GM12878 (cell line): ENCODE measurements around the gene NEB. TPM values are rescaled to one million over a fixed set of nuclear protein-coding genes. Genes with fewer than 3 reads are reported as not detected.
A peak's percentile ranks its signal among the peaks of the same experiment; 100 is the strongest.

ENCODE experiments used
- ATAC-seq: fragments of 200-7000 bp; cut with Tn5 transposase; 3 replicates; pipeline ENCODE4 v1.9.1; 2020; ENCODE audit warnings: mild to moderate bottlenecking, moderate library complexity
- BruUV-seq: library from RNA; stranded (reverse); fragments of 400-500 nt; replicated peaks from 2 replicates; lab custom pipeline; 2021; lab: Mats Ljungman, UMichigan
- CTCF ChIA-PET: fragments of 300-600 bp; sonication (Branson Sonifier 250); formaldehyde crosslinking; extraction: SDS; loops from one replicate; lab custom pipeline; 2021; ENCODE audit warnings: inconsistent platforms; lab: Yijun Ruan, JAX
- POLR2A ChIA-PET: fragments of 350-600 bp; formaldehyde crosslinking; extraction: SDS; loops from one replicate; lab custom pipeline; 2021; ENCODE audit warnings: inconsistent platforms; lab: Charles Lee
- RAD21 ChIA-PET: fragments of 300-600 bp; sonication (Branson Sonifier 250); formaldehyde crosslinking; loops from one replicate; lab custom pipeline; 2023; ENCODE audit warnings: antibody characterized with exemption; ENCODE audit not compliant: unreplicated experiment; lab: Charles Lee
- SMC1A ChIA-PET: fragments of 300-600 bp; sonication (Branson Sonifier 250); formaldehyde crosslinking; loops from one replicate; lab custom pipeline; 2023; ENCODE audit not compliant: unreplicated experiment, uncharacterized antibody; lab: Charles Lee
- DNase-seq: peaks from one replicate; pipeline ENCODE4 v3.0.0-alpha.2; 2011; ENCODE audit warnings: low read depth, low spot score
- FAIRE-seq: peaks from 3 replicates; lab custom pipeline; 2011; peaks lifted over from hg19 to GRCh38; lab: Jason Lieb, UNC
- H2AFZ ChIP-seq: 2 replicates; pipeline ENCODE4 v1.6.0; 2011; ENCODE audit warnings: low read depth, low read length, control low read depth; ENCODE audit not compliant: control insufficient read depth
- H3K27ac ChIP-seq: 2 replicates; pipeline ENCODE4 v1.5.1; 2011; ENCODE audit warnings: control low read depth; ENCODE audit not compliant: control insufficient read depth, insufficient read depth
- H3K27me3 ChIP-seq, 2 experiments: replicated peaks in 1 of 2; 2 replicates each; pipeline versions ENCODE4 v1.6.0 to v1.6.1; 2011; ENCODE audit warnings: low read length in 1 of 2; ENCODE audit not compliant: control insufficient read depth in 2 of 2, insufficient read depth in 2 of 2
- H3K36me3 ChIP-seq, 2 experiments: 2 replicates each; pipeline ENCODE4 v1.5.1; 2011; ENCODE audit warnings: low read length in 1 of 2; ENCODE audit not compliant: control insufficient read depth in 2 of 2, insufficient read depth in 2 of 2
- H3K4me1 ChIP-seq: 2 replicates; pipeline ENCODE4 v1.6.1; 2011; ENCODE audit warnings: mild to moderate bottlenecking, low read length, moderate library complexity, mixed read lengths; ENCODE audit not compliant: control insufficient read depth, insufficient read depth
- H3K4me2 ChIP-seq: 2 replicates; pipeline ENCODE4 v1.6.0; 2011; ENCODE audit warnings: control low read depth; ENCODE audit not compliant: control insufficient read depth, insufficient read depth
- H3K4me3 ChIP-seq: fragments of 200-600 bp; sonication (generic); 2 replicates; pipeline ENCODE4 v1.5.1; 2016
- H3K79me2 ChIP-seq: 2 replicates; pipeline ENCODE4 v1.6.0; 2011; ENCODE audit warnings: low read length; ENCODE audit not compliant: control insufficient read depth, insufficient read depth
- H3K9ac ChIP-seq: 2 replicates; pipeline ENCODE4 v1.8.0; 2011; ENCODE audit warnings: low read length, control low read depth, mixed read lengths; ENCODE audit not compliant: control insufficient read depth, insufficient read depth
- H3K9me3 ChIP-seq: replicated peaks from 3 replicates; pipeline ENCODE4 v1.5.1; 2011; ENCODE audit warnings: mild to moderate bottlenecking, low read length; ENCODE audit not compliant: control insufficient read depth, insufficient read depth
- H4K20me1 ChIP-seq: 2 replicates; pipeline ENCODE4 v1.6.0; 2011; ENCODE audit not compliant: control insufficient read depth, insufficient read depth
- FOXK2 ChIP-seq: fragments of 450-650 bp; IDR thresholded peaks from 2 replicates; pipeline ENCODE4 v1.6.1; 2017; ENCODE audit warnings: mild to moderate bottlenecking, moderate library complexity
- JUNB ChIP-seq: IDR thresholded peaks from 2 replicates; pipeline ENCODE4 v1.6.1; 2016; ENCODE audit warnings: antibody characterized with exemption, mild to moderate bottlenecking
- NBN ChIP-seq: fragments of 450-650 bp; IDR thresholded peaks from 2 replicates; pipeline ENCODE4 v1.6.1; 2016
- SMARCA5 ChIP-seq: fragments of 450-650 bp; IDR thresholded peaks from 2 replicates; pipeline ENCODE4 v1.6.1; 2017; ENCODE audit warnings: mild to moderate bottlenecking
- WGBS: methylation state at CpG from one replicate; pipeline ENCODE4 v1.1.6; 2016; ENCODE audit warnings: low lambda C conversion rate; ENCODE audit not compliant: insufficient replicate concordance, insufficient coverage; ENCODE audit errors: missing lambda C conversion rate; 5-methylcytosine and 5-hydroxymethylcytosine counted together
- in situ Hi-C: fragments of 300-500 bp; cut with MboI; formaldehyde crosslinking; loops from 9 replicates; pipeline ENCODE4 v1.14.3; 2018; ENCODE audit warnings: mixed read lengths
- intact Hi-C: fragments of 100-400 bp; cut with micrococcal nuclease; formaldehyde crosslinking; loops from one replicate; pipeline ENCODE4 v1.14.2; 2022; ENCODE audit not compliant: unreplicated experiment
- polyA plus RNA-seq, 11 experiments: library from polyadenylated mRNA; depleted of rRNA in 4 of 11; unstranded in 6 of 11; stranded (reverse) in 5 of 11; fragments of >200 nt; fragmentation: Nextera tagmentation in 4 of 11; fragmentation: Illumina TruSeq in 1 of 11; extraction: Ambion mirVana in 4 of 11; extraction: Trizol in 1 of 11; gene quantifications; 1 replicate in 1 of 11; 2 replicates in 10 of 11; pipeline versions ENCODE4 v1.2.1 to v1.2.3, GENCODE V29; 2011 to 2016; ENCODE audit warnings: inconsistent platforms in 2 of 11, missing spikeins in 2 of 11, low read depth in 1 of 11
- total RNA-seq, 4 experiments: library from RNA; depleted of rRNA in 3 of 4; stranded (reverse); fragments of >200 nt in 3 of 4; fragmentation: Illumina TruSeq in 1 of 4; extraction: Trizol in 1 of 4; gene quantifications; 2 replicates each; pipeline versions ENCODE4 v1.2.1 to v1.2.3, GENCODE V29; 2013 to 2021
- TF ChIP-seq, protein P1 (sequence below): IDR thresholded peaks from 2 replicates; pipeline ENCODE4 v1.6.1; 2012; ENCODE audit warnings: improper control_type of control experiment, low read depth, low read length; ENCODE audit not compliant: insufficient replicate concordance

NEB gene
- total and polyA plus RNA-seq, 10 of the 15 experiments (the other 5 are each of a cell fraction or from before 2014, with no cell fraction given) = 0.04 to 0.77 (median 0.12) TPM

DNA sequence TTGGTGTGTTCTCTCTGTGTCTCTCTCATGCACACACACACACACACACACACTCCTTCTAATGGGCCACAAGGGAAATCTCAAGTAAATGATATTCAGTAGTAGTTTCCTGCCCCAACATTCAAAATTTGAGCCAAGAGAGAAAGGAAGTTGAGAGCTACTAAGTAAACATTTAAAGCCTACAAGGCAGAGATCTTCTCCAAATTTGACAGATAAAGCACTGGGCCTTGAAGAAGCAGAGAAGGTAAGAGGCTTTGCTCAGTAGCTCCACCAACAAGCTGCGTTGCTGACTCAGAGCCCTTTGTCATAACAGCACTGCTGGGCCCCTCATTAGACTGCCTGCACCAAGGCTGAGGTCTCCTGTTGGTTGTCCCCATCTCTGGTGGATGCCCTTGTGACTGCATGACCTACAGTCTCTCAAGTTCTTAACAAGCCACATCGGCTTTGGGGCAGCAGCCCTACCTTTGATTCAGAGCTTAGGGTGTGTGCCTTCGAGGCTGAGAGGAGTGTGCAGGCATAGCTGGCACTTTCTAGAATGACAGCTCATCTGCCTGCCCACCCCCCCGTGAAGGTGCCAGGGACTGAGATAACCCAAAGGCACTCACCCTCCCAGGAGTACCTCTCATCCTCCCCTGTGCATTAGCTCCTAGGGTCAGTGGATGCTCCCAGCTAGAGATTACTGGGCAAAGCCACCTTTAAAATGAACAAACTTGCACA is 32.3 kb upstream of the NEB start:
- ChIA-PET SMC1A (interaction anchor here (1.7 kb wide), 1 partner anchor 59 kb away, joined by 5 read pairs; no protein-coding TSS in a partner anchor), POLR2A (no interaction called here), RAD21 (no interaction called here), CTCF (no interaction called here)
- Histone ChIP-seq H3K4me2 (no peak overlapping the region), H3K9ac (no peak overlapping the region), H4K20me1 (no peaks in the 10 kb centered on the region), H3K36me3 (no peaks in the 10 kb centered on the region), H3K27ac (no peak overlapping the region), H3K79me2 (no peaks in the 10 kb centered on the region), H2AFZ (no peak overlapping the region), H3K9me3 (no peaks in the 10 kb centered on the region), H3K4me1 (peaks cover 12% of the 10 kb centered on the region), H3K27me3 (no peaks in the 10 kb centered on the region), H3K4me3 (no peak overlapping the region)
- ATAC-seq (peak; percentile 32), FAIRE-seq (no peak), DNase-seq (no peak)
- in situ Hi-C loops = no loop called here
- no peak for TF ChIP-seq SMARCA5
- no peak for TF ChIP-seq NBN
- no peak for TF ChIP-seq FOXK2
- peak; percentile 68; the same call in 1 of the 2 replicates for TF ChIP-seq JUNB
- TF ChIP-seq, protein P1, sequence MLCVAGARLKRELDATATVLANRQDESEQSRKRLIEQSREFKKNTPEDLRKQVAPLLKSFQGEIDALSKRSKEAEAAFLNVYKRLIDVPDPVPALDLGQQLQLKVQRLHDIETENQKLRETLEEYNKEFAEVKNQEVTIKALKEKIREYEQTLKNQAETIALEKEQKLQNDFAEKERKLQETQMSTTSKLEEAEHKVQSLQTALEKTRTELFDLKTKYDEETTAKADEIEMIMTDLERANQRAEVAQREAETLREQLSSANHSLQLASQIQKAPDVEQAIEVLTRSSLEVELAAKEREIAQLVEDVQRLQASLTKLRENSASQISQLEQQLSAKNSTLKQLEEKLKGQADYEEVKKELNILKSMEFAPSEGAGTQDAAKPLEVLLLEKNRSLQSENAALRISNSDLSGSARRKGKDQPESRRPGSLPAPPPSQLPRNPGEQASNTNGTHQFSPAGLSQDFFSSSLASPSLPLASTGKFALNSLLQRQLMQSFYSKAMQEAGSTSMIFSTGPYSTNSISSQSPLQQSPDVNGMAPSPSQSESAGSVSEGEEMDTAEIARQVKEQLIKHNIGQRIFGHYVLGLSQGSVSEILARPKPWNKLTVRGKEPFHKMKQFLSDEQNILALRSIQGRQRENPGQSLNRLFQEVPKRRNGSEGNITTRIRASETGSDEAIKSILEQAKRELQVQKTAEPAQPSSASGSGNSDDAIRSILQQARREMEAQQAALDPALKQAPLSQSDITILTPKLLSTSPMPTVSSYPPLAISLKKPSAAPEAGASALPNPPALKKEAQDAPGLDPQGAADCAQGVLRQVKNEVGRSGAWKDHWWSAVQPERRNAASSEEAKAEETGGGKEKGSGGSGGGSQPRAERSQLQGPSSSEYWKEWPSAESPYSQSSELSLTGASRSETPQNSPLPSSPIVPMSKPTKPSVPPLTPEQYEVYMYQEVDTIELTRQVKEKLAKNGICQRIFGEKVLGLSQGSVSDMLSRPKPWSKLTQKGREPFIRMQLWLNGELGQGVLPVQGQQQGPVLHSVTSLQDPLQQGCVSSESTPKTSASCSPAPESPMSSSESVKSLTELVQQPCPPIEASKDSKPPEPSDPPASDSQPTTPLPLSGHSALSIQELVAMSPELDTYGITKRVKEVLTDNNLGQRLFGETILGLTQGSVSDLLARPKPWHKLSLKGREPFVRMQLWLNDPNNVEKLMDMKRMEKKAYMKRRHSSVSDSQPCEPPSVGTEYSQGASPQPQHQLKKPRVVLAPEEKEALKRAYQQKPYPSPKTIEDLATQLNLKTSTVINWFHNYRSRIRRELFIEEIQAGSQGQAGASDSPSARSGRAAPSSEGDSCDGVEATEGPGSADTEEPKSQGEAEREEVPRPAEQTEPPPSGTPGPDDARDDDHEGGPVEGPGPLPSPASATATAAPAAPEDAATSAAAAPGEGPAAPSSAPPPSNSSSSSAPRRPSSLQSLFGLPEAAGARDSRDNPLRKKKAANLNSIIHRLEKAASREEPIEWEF = no peak
- BruUV-seq = no TSS peak
- 0% methylated on average over 4 of the region's 4 CpGs for WGBS
- intact Hi-C loops = no loop called here
